Adrenal gland (tissue), 12 donors: ENCODE results near the gene ASTN2. TPM values are rescaled to one million over a fixed set of nuclear protein-coding genes. Genes with fewer than 3 reads are reported as not detected.

Experiments used
- DNase-seq, 7 donors: peaks; one replicate each; pipeline ENCODE4 v3.0.0-alpha.2; 2019 to 2020
- H3K27ac ChIP-seq, 5 donors: fragments of 200-600 bp; sonication (generic) in 4 of 5; 1 replicate in 3 of 5; 2 replicates in 2 of 5; pipeline versions ENCODE4 v1.5.1 to v1.8.0; 2016 to 2020; ENCODE audit warnings: mild to moderate bottlenecking in 1 of 5
- H3K27me3 ChIP-seq: fragments of 200-600 bp; 2 replicates; pipeline ENCODE4 v1.8.0; 2021
- H3K36me3 ChIP-seq, 2 donors: fragments of 200-600 bp; replicated peaks in 1 of 2; 1 replicate in 1 of 2; 2 replicates in 1 of 2; pipeline versions ENCODE4 v1.5.1 to v1.8.0; 2018 to 2022
- H3K4me1 ChIP-seq, 2 donors: fragments of 200-600 bp; replicated peaks in 1 of 2; 1 replicate in 1 of 2; 2 replicates in 1 of 2; pipeline versions ENCODE4 v1.5.1 to v1.8.0; 2018 to 2021
- H3K4me3 ChIP-seq, 4 donors: fragments of 200-600 bp; sonication (generic) in 3 of 4; one replicate each; pipeline ENCODE4 v1.5.1; 2016 to 2018
- H3K9me3 ChIP-seq, 3 donors: fragments of 200-600 bp; sonication (generic) in 1 of 3; replicated peaks in 1 of 3; 1 replicate in 2 of 3; 2 replicates in 1 of 3; pipeline versions ENCODE4 v1.5.1 to v1.8.0; 2016 to 2021
- POLR2A ChIP-seq, 2 donors: fragments of 450-650 bp; IDR thresholded peaks; one replicate each; pipeline ENCODE4 v1.6.1; 2017; ENCODE audit warnings: antibody characterized with exemption in 2 of 2, mild to moderate bottlenecking in 2 of 2, moderate library complexity in 1 of 2
- WGBS, 4 donors: extraction: QIAGEN DNeasy Blood & Tissue Kit in 2 of 4; methylation state at CpG; one replicate each; pipeline versions ENCODE4 v1.1.5 to v1.1.7; 2013 to 2017; 5-methylcytosine and 5-hydroxymethylcytosine counted together
- intact Hi-C, 2 donors: fragments of 100-400 bp; cut with DNase I; formaldehyde crosslinking; loops; one replicate each; pipeline versions ENCODE4 v1.14.1 to v1.15.0; 2022 to 2023
- polyA plus RNA-seq, 3 donors: library from polyadenylated mRNA; stranded (reverse); fragments of 200-250 nt in 2 of 3; fragments of 350-450 nt in 1 of 3; fragmentation: Illumina TruSeq in 1 of 3; extraction: RNeasy Lipid Tissue Mini Kit (QIAGEN cat#74804) in 1 of 3; gene quantifications; one replicate each; pipeline ENCODE4 v1.2.3, GENCODE V29; 2013 to 2014
- total RNA-seq, 9 donors: library from RNA; depleted of rRNA in 4 of 9; stranded (reverse); fragments of >200 nt in 4 of 9; fragments of 120-200 nt in 1 of 9; fragmentation: NEBNext Ultra II Directional in 1 of 9; extraction: Animal tissue kit (Norgen Biotek cat#: 25700) in 1 of 9; gene quantifications; one replicate each; pipeline versions ENCODE4 v1.1.0 to v1.2.4, GENCODE V29; 2013 to 2023
- TF ChIP-seq, protein P1 (sequence below), 6 experiments: fragments of 450-650 bp in 4 of 6; fragments of 200-600 bp in 2 of 6; sonication (generic) in 1 of 6; IDR thresholded peaks; 1 replicate in 5 of 6; 2 replicates in 1 of 6; pipeline versions ENCODE4 v1.5.1 to v1.8.0; 2016 to 2021; ENCODE audit warnings: antibody characterized with exemption in 6 of 6, mild to moderate bottlenecking in 2 of 6, moderate library complexity in 1 of 6
- donor health status: healthy with polysubstance abuse.
- donor health status: Bipolar disorder and iron deficiency.
- donor health status: DM: yes; HTN: yes; CAD: no.
- donor health status: DM: no; HTN: no; CAD: no.
- donor health status: DM: no; HTN: no; CAD: no.
- donor health status: DM: yes; HTN: yes; CAD: no.

ASTN2 gene
- total and polyA plus RNA-seq, 12 donors, result 2.5 to 15.6 (median 6.8) TPM

GRCh38 chr9:117293206-117294114 is 121.4 kb downstream of the ASTN2 start:
- WGBS, 4 donors, result 63 to 68% (median 64%) methylated on average over 4 to 6 of the region's 6 CpGs
- no peaks in the 10 kb centered on the region for H3K4me1 ChIP-seq
- no peak overlapping the region for H3K4me3 ChIP-seq
- no peaks in the 10 kb centered on the region for H3K36me3 ChIP-seq
- H3K9me3 ChIP-seq, result no peaks in the 10 kb centered on the region
- H3K27ac ChIP-seq, result no peak overlapping the region
- TF ChIP-seq, protein P1, sequence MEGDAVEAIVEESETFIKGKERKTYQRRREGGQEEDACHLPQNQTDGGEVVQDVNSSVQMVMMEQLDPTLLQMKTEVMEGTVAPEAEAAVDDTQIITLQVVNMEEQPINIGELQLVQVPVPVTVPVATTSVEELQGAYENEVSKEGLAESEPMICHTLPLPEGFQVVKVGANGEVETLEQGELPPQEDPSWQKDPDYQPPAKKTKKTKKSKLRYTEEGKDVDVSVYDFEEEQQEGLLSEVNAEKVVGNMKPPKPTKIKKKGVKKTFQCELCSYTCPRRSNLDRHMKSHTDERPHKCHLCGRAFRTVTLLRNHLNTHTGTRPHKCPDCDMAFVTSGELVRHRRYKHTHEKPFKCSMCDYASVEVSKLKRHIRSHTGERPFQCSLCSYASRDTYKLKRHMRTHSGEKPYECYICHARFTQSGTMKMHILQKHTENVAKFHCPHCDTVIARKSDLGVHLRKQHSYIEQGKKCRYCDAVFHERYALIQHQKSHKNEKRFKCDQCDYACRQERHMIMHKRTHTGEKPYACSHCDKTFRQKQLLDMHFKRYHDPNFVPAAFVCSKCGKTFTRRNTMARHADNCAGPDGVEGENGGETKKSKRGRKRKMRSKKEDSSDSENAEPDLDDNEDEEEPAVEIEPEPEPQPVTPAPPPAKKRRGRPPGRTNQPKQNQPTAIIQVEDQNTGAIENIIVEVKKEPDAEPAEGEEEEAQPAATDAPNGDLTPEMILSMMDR (IDR thresholded peaks at IDR 0.05), result no peak
- no peak for DNase-seq
- intact Hi-C loops, result no loop called here
- no peaks in the 10 kb centered on the region for H3K27me3 ChIP-seq

GRCh38 chr9:117290856-117291622 is 123.8 kb downstream of the ASTN2 start:
- TF ChIP-seq POLR2A (IDR thresholded peaks at IDR 0.05), result no peak
- TF ChIP-seq, protein P1 (IDR thresholded peaks at IDR 0.05), result no peak
- DNase-seq, result no peak
- Histone ChIP-seq H3K4me1 (no peaks in the 10 kb centered on the region), H3K36me3 (no peaks in the 10 kb centered on the region), H3K27me3 (no peaks in the 10 kb centered on the region), H3K4me3 (no peak overlapping the region), H3K9me3 (no peaks in the 10 kb centered on the region), H3K27ac (no peak overlapping the region)
- intact Hi-C loops, result no loop called here
- 50 to 73% (median 64%) methylated on average over 6 to 14 of the region's 14 CpGs for WGBS, 4 donors

- no peak for DNase-seq
- TF ChIP-seq, protein P1 (IDR thresholded peaks at IDR 0.05), result no peak
- no peak for TF ChIP-seq POLR2A (IDR thresholded peaks at IDR 0.05)
- no peaks in the 10 kb centered on the region for H3K9me3 ChIP-seq
- no peaks in the 10 kb centered on the region for H3K4me1 ChIP-seq
- H3K36me3 ChIP-seq, result no peaks in the 10 kb centered on the region
- WGBS, 4 donors, result 78 to 91% (median 89%) methylated on average over 2 of the region's 2 CpGs
- no peak overlapping the region for H3K4me3 ChIP-seq
- no peaks in the 10 kb centered on the region for H3K27me3 ChIP-seq
- intact Hi-C loops, result no loop called here
- H3K27ac ChIP-seq, result no peak overlapping the region
These were observed 124.5 kb downstream of the ASTN2 start for GRCh38 chr9:117290306-117290840.

- no peaks in the 10 kb centered on the region for H3K4me1 ChIP-seq
- no peak overlapping the region for H3K4me3 ChIP-seq
- WGBS, 4 donors, result 62 to 68% (median 63%) methylated on average over 5 of the region's 5 CpGs
- no peaks in the 10 kb centered on the region for H3K9me3 ChIP-seq
- DNase-seq, result no peak
- TF ChIP-seq POLR2A (IDR thresholded peaks at IDR 0.05), result no peak
- TF ChIP-seq, protein P1 (IDR thresholded peaks at IDR 0.05), result no peak
- no peaks in the 10 kb centered on the region for H3K36me3 ChIP-seq
- intact Hi-C loops, result no loop called here
- H3K27me3 ChIP-seq, result no peaks in the 10 kb centered on the region
- H3K27ac ChIP-seq, result no peak overlapping the region
These were observed 128.6 kb downstream of the ASTN2 start for GRCh38 chr9:117286245-117286644.
